NCI-H2107 treated with DMSO at 0.1 percent for 48 hours (cell line): Measurements from ENCODE around the gene RINL.
"Not testable (repeated sequence)": the region's sequence is repeated elsewhere in the genome, so short reads cannot be mapped to it uniquely, and the experiment has no call there.

Experiments used
- DNase-seq: peaks from one replicate; lab custom pipeline; 2025; ENCODE audit not compliant: unreplicated experiment; lab: John Stamatoyannopoulos, UW

Gene RINL

DNA sequence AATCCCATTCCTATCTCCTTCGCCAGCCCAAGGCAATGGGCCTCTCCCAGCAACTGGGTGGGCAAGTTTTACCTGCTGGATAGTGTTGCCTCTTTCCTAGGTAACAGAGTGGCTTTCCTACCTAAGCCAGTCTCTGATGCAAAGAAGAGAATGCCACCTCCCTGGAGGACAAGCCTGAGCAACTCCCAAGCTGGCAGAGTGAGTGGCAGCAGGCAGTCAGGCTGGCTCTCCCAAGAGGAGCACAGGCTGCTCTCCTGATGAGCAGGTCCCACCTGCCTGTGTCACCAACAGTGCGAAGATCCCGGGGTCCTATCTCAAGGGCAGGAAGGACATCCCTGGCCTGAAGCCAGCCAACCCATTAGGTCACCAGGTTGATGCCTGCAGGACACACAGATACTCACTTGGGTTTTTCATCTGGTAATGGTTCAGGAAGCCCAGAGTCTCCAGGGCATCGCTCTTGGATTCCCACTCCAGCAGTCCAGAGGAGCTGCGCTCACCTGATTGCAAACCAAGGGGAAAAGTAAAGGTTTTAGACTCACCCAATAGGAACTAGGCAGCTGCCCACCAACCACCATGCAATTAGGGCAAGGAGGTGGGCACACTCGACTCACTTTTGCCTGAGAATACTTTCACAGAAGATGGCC, 41.0 kb downstream of the RINL start:
- DNase-seq, result no peak

DNA sequence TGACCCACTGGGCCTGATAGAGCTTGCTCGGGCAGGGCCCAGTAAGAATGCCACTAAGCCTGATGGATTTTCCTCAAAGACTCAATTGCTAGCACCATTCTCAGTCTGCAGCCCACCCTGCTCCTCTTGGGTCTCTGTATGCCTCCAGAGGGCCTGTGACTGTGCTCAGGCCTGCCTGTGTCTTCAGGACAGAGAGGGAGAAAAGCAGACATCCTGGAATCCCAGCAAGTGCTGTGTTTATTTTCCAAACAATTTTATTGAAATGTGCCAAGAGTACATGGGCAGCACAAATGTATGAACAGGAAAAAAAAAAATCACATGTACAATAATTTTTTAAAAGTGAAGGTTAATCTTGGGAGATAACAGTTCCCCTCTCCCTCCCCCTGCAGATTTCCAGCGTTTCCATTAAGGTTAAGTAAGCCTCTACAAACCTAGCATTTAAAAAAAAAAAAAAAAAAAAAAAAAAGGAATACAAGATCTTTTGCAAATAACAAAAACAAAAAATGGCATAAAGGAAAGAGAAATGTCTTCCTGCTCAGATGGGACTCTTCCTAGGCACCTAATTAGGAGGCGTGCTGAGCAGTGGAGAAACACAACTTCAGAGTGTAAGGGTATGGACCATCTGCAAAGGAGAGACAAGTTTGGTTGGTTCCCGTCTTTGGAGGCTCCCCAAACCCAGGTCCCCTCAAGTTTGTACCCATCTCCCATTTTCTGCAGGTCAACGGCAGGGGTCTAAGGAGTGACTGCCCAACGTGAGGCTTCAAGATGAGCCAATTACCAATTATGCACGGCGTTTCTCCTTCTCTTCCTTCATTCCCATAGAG, 41.7 kb downstream of the RINL start:
- no peak for DNase-seq

DNA sequence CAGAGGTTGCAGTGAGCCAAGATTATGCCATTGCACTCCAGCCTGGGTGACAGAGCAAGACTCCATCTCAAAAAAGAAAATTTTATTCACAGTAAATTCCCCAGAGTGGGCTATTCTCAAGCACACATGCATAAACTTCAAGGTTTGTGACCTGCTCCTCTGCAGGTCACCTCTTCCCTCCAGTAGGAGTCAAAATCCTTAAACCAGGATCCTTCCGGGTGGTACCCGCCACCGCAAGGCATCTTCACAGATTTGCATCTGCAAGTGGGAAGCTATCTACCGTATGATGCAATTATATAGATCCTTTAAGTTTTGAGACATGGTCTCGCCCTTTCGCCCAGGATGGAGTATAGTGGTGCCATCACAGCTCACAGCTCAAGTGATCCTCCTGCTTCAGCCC, 43.5 kb downstream of the RINL start:
- DNase-seq, result no peak

DNA sequence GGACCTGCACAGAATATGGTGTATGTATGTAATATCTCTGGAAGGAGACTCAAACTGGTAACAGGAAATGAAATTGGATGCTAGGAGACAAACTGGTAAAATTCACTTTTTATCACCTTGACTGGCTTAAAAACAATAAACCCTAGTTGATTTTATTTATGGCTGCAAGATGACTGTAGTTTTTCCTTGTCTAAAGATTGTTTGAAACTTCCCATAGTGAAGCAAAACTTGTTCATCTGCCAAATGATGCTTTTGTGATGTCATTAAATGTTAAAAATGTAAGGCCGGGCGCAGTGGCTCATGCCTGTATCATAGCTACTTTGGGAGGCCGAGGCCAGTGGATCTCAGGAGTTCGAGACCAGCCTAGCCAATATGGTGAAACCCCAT, 44.0 kb downstream of the RINL start:
- DNase-seq, result no peak

DNA sequence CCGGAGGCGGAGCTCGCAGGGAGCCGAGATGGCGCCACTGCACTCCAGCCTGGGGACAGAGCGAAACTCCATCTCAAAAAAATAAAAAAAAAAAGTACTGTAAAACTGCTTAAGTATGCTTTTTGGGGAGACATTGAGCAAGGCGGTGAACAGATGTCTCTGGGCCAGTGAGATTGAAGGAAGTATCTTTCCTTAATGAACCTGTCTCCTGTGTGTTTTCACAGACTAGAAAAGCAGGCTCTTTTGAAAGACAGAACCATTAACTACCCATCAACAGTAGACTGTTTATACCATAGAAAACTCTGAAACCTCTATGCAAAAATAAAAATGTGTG, 45.0 kb downstream of the RINL start:
- DNase-seq, result no peak

DNA sequence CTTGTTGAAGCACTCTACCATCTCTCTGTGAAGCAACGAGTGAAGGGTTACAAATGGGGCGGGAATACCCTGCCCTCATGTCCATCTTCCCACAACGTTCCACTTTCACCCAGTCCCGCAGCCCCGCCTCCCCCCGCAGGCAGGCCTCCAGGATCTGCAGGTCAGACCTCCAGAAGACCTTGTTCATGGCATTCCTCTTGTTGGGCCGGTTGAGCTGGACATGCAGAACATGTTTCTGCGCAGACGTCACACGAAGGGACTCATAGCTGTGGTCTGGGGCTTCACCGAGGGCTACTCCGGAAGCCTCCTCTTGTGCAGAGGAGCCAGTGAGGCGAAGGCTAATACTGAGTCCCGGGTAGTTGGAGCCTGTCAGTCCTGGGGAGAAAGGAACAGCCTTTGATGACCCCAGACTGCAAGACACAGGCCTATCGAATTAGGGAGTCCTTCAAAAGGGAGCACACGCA, 46.9 kb downstream of the RINL start:
- no peak for DNase-seq

DNA sequence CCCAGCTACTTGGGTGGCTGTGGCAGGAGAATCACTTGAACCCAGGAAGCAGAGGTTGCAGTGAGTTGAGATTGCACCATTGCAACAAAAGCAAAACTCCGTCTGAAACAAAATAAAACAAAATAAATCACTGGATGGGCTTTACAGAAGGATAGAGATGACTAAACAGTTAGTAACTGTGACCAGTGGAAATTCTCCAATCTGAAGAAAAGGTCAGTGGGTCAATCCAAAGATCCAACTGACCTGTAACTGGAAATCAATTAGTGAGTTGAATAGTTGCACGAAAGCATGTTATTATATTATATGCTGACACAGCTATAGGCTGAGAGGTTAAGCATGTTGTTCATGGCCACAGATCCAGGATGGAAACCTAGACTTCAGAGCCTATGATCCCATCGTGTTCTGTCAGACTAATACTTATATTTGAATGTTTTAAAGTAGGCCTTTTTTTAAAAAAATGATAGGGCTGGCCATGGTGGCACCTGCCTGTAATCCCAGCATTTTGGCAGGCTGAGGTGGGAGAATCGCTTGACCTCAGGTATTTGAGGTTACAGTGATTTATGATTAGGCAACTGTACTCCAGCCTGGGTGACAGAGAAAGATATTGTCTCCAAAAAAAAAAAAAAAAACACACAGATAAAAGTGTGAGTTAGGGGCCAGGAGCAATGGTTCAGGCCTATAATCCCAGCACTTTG, 47.9 kb downstream of the RINL start:
- DNase-seq, result no peak

DNA sequence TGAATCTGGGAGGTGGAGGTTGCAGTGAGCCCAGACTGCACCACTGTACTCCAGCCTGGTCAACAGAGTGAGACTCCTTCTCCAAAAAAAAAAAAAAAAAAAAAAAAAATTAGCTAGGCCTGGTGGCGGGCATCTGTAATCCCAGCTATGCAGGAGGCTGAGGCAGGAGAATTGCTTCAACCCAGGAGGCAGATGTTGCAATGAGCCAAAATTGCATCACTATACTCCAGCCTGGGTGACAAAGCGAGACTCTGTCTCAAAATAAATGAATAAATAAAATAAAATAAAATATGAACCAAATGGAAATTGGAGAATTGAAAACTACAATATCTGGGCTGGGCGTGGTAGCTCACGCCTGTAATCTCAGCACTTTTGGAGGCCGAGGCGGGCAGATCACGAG, 48.9 kb downstream of the RINL start:
- not testable (repeated sequence) for DNase-seq

DNA sequence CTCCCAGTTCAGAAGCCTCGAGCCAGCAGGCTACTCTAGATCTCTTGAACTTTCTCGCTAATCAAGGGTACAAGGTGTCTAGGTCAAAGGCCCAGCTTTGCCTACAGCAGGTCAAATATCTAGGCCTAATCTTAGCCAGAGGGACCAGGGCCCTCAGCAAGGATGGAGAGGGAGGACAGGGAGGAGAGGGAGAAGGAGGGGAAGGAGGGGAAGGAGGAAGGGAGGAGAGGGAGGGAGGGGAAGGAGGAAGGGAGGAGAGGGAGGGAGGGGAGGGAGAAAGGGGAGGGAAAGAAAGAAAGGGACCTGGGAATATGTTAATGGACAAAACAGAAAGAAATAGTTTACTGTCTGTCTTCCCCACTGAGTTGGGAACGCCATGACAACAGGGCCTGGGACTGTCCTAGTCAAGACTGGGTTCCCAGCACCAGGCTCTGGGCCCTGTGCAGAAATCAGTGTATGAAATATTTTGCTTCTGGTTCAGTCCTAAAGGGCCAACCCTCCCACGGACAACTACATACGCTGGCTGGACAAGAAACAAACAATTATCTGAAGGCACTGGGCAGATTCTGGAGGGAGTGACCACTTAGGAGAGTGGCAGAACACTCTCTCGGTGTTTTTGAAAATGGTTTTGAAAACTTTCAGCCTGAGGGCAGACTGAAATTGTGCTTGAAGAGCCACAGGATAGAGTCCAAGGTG, 51.1 kb downstream of the RINL start:
- DNase-seq, result no peak

DNA sequence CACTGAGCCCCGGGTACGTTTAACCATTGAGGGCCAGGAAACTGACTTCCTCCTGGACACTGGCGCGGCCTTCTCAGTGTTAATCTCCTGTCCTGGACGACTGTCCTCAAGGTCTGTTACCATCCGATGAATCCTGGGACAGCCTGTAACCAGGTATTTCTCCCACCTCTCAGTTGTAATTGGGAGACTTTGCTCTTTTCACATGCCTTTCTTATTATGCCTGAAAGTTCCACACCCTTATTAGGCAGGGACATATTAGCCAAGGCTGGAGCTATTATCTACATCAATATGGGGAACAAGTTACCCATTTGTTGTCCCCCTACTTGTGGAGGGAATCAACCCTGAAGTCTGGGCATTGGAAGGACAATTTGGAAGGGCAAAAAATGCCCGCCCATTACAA, 52.1 kb downstream of the RINL start:
- DNase-seq, result not testable (repeated sequence)

DNA sequence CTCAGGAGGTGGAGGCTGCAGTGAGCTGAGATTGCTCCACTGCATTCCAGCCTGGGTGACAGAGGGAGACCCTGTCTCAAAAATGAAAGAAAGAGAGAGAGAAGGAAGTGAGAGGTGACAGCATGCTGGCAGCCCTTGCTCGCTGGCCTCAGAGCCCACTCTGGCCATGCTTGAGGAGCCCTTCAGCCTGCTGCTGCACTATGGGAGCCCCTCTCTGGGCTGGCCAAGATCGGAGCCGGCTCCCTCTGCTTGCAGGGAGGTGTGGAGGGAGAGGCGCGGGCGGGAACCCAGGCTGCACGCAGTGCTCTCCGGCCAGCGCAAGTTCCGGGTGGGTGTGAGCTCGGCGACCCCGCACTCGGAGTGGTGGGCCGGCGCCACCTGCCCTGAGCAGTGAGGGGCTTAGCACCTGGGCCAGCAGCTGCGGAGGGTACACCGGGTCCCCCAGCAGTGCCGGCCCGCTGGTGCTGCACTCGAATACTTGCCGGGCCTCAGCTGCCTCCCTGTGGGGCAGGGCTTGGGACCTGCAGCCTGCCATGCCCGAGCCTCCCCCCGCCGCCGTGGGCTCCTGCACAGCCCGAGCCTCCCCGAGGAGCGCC, 56.7 kb downstream of the RINL start:
- DNase-seq, result not testable (repeated sequence)

DNA sequence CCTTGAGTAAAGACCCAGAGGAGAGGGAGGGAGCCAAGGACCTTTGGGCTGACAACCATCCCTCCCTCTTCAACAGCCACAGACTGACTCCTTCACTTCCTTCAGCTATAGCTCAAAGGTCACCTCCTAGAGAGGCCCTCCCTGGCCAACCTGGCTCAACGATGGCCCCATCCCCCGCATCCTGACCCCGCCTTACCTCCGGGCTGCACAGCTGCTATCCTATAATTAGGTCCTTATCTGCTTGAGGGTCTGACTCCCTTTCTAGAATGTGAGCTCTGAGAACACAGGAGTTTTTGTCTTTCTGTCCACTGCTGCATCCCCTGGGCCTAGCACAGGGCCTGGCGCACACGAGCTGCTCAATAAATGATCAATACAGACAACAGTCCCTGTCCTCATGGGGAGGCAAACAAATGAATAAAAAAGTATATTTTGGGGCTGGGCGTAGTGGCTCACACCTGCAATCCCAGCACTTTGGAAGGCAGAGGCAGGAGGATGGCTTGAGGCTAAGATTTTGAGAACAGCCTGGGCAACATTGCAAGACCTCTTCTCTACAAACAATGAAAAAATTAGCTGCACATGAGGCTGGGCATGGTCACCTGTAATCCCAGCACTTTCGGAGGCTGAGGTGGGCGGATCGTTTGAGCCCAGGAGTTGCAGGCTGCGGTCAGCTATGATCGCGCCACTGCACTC, 58.7 kb downstream of the RINL start:
- DNase-seq, result no peak
